HepG2 (cell line): ENCODE measurements around the gene PIK3R1. TPM values are rescaled to one million over a fixed set of nuclear protein-coding genes. Genes with fewer than 3 reads are reported as not detected.

Source experiments
- ATAC-seq: fragments of 200-7000 bp; cut with Tn5 transposase; 3 replicates; pipeline ENCODE4 v1.9.1; 2020; ENCODE audit warnings: mild to moderate bottlenecking, moderate library complexity
- BruUV-seq: library from RNA; stranded (reverse); fragments of 400-500 nt; replicated peaks from 2 replicates; lab custom pipeline; 2021; lab: Mats Ljungman, UMichigan
- CTCF ChIA-PET: fragments of 300-600 bp; formaldehyde crosslinking; extraction: SDS; loops from one replicate; lab custom pipeline; 2021; ENCODE audit warnings: low total read pairs, inconsistent platforms, low intra/inter-chr PET ratio; lab: Yijun Ruan, JAX
- POLR2A ChIA-PET: fragments of 350-600 bp; sonication (Branson Sonifier 250); formaldehyde crosslinking; loops from one replicate; lab custom pipeline; 2020; ENCODE audit warnings: antibody characterized with exemption, inconsistent platforms; lab: Yijun Ruan, JAX
- DNase-seq: peaks from one replicate; pipeline ENCODE4 v3.0.0-alpha.2; 2015; ENCODE audit warnings: low spot score
- FAIRE-seq: peaks from 3 replicates; lab custom pipeline; 2011; peaks lifted over from hg19 to GRCh38; lab: Jason Lieb, UNC
- H2AFZ ChIP-seq: one replicate; pipeline ENCODE4 v1.6.1; 2011; ENCODE audit warnings: low read length, inconsistent platforms
- H3K27ac ChIP-seq: fragments of 300-600 bp; 3 replicates; pipeline ENCODE4 v1.8.0; 2011; ENCODE audit warnings: mixed run types, mild to moderate bottlenecking, mixed read lengths, low read length, inconsistent platforms; ENCODE audit not compliant: insufficient read depth; ENCODE audit errors: extremely low read length
- H3K27me3 ChIP-seq, 2 experiments: fragments of 200-600 bp in 1 of 2; 2 replicates in 1 of 2; 3 replicates in 1 of 2; pipeline versions ENCODE4 v1.6.0 to v1.8.0; 2011; ENCODE audit warnings: low read length in 2 of 2, mild to moderate bottlenecking in 2 of 2, moderate library complexity in 2 of 2, inconsistent platforms in 1 of 2; ENCODE audit not compliant: insufficient read depth in 2 of 2, control insufficient read depth in 1 of 2
- H3K36me3 ChIP-seq, 2 experiments: fragments of 200-600 bp in 1 of 2; replicated peaks in 1 of 2; 2 replicates in 1 of 2; 3 replicates in 1 of 2; pipeline versions ENCODE4 v1.5.1 to v1.8.0; 2011; ENCODE audit warnings: low read length in 2 of 2, inconsistent platforms in 1 of 2; ENCODE audit not compliant: insufficient read depth in 2 of 2, control insufficient read depth in 1 of 2
- H3K4me1 ChIP-seq: 2 replicates; pipeline ENCODE4 v1.5.1; 2012; ENCODE audit warnings: low read length, inconsistent platforms; ENCODE audit not compliant: insufficient read depth
- H3K4me2 ChIP-seq: 2 replicates; pipeline ENCODE4 v1.6.0; 2011; ENCODE audit warnings: low read depth, low read length, inconsistent platforms
- H3K4me3 ChIP-seq, 3 experiments: fragments of 200-600 bp in 1 of 3; sonication (generic), shearing (Covaris generic) in 1 of 3; replicated peaks in 1 of 3; 2 replicates each; pipeline ENCODE4 v1.5.1; 2011 to 2016; ENCODE audit warnings: low read length in 3 of 3, inconsistent platforms in 2 of 3, low read depth in 2 of 3, mild to moderate bottlenecking in 2 of 3, control low read depth in 1 of 3, mixed read lengths in 1 of 3; ENCODE audit not compliant: insufficient read depth in 1 of 3
- H3K79me2 ChIP-seq: one replicate; pipeline ENCODE4 v1.6.1; 2011; ENCODE audit warnings: low read length, inconsistent platforms; ENCODE audit not compliant: insufficient read depth
- H3K9ac ChIP-seq: 2 replicates; pipeline ENCODE4 v1.6.0; 2011; ENCODE audit warnings: mild to moderate bottlenecking, low read depth, low read length, inconsistent platforms; ENCODE audit not compliant: insufficient read depth
- H3K9me3 ChIP-seq: 2 replicates; pipeline ENCODE4 v1.5.1; 2012; ENCODE audit warnings: mild to moderate bottlenecking, low read length
- H4K20me1 ChIP-seq: 2 replicates; pipeline ENCODE4 v1.6.0; 2011; ENCODE audit warnings: inconsistent platforms, mild to moderate bottlenecking, low read length, moderate library complexity; ENCODE audit not compliant: insufficient read depth
- ARNT ChIP-seq: fragments of 450-650 bp; IDR thresholded peaks from 2 replicates; pipeline ENCODE4 v1.6.1; 2017
- BORCS8-MEF2B ChIP-seq: sonication (generic); formaldehyde crosslinking; IDR thresholded peaks from 2 replicates; pipeline ENCODE4 v1.8.0; 2022; ENCODE audit warnings: mild to moderate bottlenecking, missing genetic modification reagents
- CEBPG ChIP-seq: IDR thresholded peaks from 2 replicates; pipeline ENCODE4 v1.6.1; 2016
- DRAP1 ChIP-seq: IDR thresholded peaks from 2 replicates; pipeline ENCODE4 v1.6.1; 2016; ENCODE audit warnings: missing genetic modification reagents, missing compliant biosample characterization
- HNF4A ChIP-seq: sonication (generic); formaldehyde crosslinking; IDR thresholded peaks from 2 replicates; pipeline ENCODE4 v1.4.0; 2020; ENCODE audit warnings: missing genetic modification reagents
- HNF4G ChIP-seq, 2 experiments: sonication (generic) in 1 of 2; formaldehyde crosslinking in 1 of 2; IDR thresholded peaks; 2 replicates each; pipeline versions ENCODE4 v1.4.0 to v1.6.1; 2011 to 2020; ENCODE audit warnings: borderline replicate concordance in 2 of 2, low read depth in 2 of 2, mild to moderate bottlenecking in 2 of 2, low read length in 1 of 2, missing genetic modification reagents in 1 of 2, moderate library complexity in 1 of 2
- MAFK ChIP-seq, 2 experiments: IDR thresholded peaks in 1 of 2; conservative IDR thresholded peaks in 1 of 2; 2 replicates each; pipeline ENCODE4 v1.6.1; 2011; ENCODE audit warnings: improper control_type of control experiment in 2 of 2, low read length in 2 of 2
- MIER3 ChIP-seq: IDR thresholded peaks from 2 replicates; pipeline ENCODE4 v1.6.1; 2016; ENCODE audit warnings: missing compliant biosample characterization, borderline replicate concordance
- NFE2L2 ChIP-seq: fragments of 150-350 bp; IDR thresholded peaks from 2 replicates; pipeline ENCODE4 v1.6.1; 2014; ENCODE audit warnings: low read length
- RAD21 ChIP-seq: fragments of 450-650 bp; formaldehyde crosslinking; IDR thresholded peaks from 2 replicates; pipeline ENCODE4 v1.5.0; 2020; ENCODE audit warnings: mild to moderate bottlenecking
- SMC3 ChIP-seq: IDR thresholded peaks from 2 replicates; pipeline ENCODE4 v1.6.1; 2011; ENCODE audit warnings: low read length, improper control_type of control experiment
- STAG1 ChIP-seq: sonication (generic); formaldehyde crosslinking; IDR thresholded peaks from 2 replicates; pipeline ENCODE4 v1.4.0; 2020; ENCODE audit warnings: missing genetic modification reagents
- ZNF282 ChIP-seq: fragments of 450-650 bp; IDR thresholded peaks from 2 replicates; pipeline ENCODE4 v1.6.1; 2018; ENCODE audit not compliant: partially characterized antibody
- ZNF605 ChIP-seq: sonication (generic); formaldehyde crosslinking; IDR thresholded peaks from 2 replicates; pipeline ENCODE4 v1.8.0; 2022; ENCODE audit warnings: mild to moderate bottlenecking, missing genetic modification reagents
- WGBS: methylation state at CpG from one replicate; pipeline ENCODE4 v1.1.6; 2017; ENCODE audit warnings: low lambda C conversion rate; 5-methylcytosine and 5-hydroxymethylcytosine counted together
- in situ Hi-C: cut with HindIII; loops from 2 replicates; pipeline ENCODE4 v1.10.0; 2017; ENCODE audit warnings: low pct_unique_long_range_greater_than_20kb; ENCODE audit not compliant: extremely low pct_ligation_motif_present
- intact Hi-C: fragments of 100-400 bp; cut with micrococcal nuclease; formaldehyde crosslinking; loops from one replicate; pipeline ENCODE4 v1.10.0; 2022; ENCODE audit not compliant: unreplicated experiment
- polyA plus RNA-seq, 8 experiments: library from polyadenylated mRNA; depleted of rRNA in 3 of 8; stranded (reverse) in 7 of 8; unstranded in 1 of 8; fragments of >200 nt; fragmentation: Illumina TruSeq in 4 of 8; extraction: Trizol in 4 of 8; gene quantifications; 2 replicates each; pipeline versions ENCODE4 v1.2.1 to v1.2.3, GENCODE V29; 2011 to 2016; ENCODE audit warnings: low read depth in 4 of 8, missing spikeins in 1 of 8, mixed read lengths in 1 of 8; ENCODE audit not compliant: insufficient read depth in 1 of 8
- total RNA-seq, 5 experiments: library from RNA; depleted of rRNA; stranded (reverse); fragments of >200 nt; fragmentation: Illumina TruSeq; extraction: Trizol; gene quantifications; 2 replicates each; pipeline ENCODE4 v1.2.3, GENCODE V29; 2016; ENCODE audit warnings: low read depth in 1 of 5
- TF ChIP-seq, protein P1 (sequence below): sonication (generic); formaldehyde crosslinking; IDR thresholded peaks from 2 replicates; pipeline ENCODE4 v1.5.0; 2020; ENCODE audit warnings: mild to moderate bottlenecking, missing genetic modification reagents, moderate library complexity

The PIK3R1 gene
- total and polyA plus RNA-seq, 2 of the 13 experiments (the other 11 are each of a cell fraction or from before 2014, with no cell fraction given) = 8.4 to 21.3 TPM

- TF ChIP-seq ZNF605 (CRISPR knock-in tag) = no peak
- TF ChIP-seq HNF4G (IDR thresholded peaks at IDR 0.05; ENCODE audit: borderline replicate concordance, low read depth, low read length) = 0 out of 2 replicates have a peak, but pooled peaks have one; percentile 9
- no peak for TF ChIP-seq HNF4G (CRISPR knock-in tag; IDR thresholded peaks at IDR 0.05; ENCODE audit: borderline replicate concordance, low read depth)
- TF ChIP-seq NFE2L2 = no peak
- 0 out of 2 replicates have a peak, but pooled peaks have one; percentile 19 for TF ChIP-seq MIER3 (CRISPR knock-in tag)
- TF ChIP-seq BORCS8-MEF2B = no peak
- TF ChIP-seq DRAP1 (CRISPR knock-in tag) = 0 out of 2 replicates have a peak, but pooled peaks have one; percentile 35
- peak; percentile 79 for TF ChIP-seq CEBPG
- TF ChIP-seq HNF4A (CRISPR knock-in tag) = 0 out of 2 replicates have a peak, but pooled peaks have one; percentile 5
Observed at GRCh38 chr5:68285075-68285840, 69.7 kb downstream of the PIK3R1 start (continued).

- in situ Hi-C loops (loop anchor here (5.0 kb wide), 1 partner anchor 171 kb away; no protein-coding TSS in a partner anchor), intact Hi-C loops (loop anchor here (1.0 to 2.0 kb wide), 3 partner anchors 15 to 677 kb away; no protein-coding TSS in a partner anchor)
- TF ChIP-seq ZNF282 (no peak), SMC3 (peak; percentile 68), RAD21 (peak; percentile 38), ARNT (no peak), STAG1 (CRISPR knock-in tag) (peak; percentile 64), MAFK (conservative IDR thresholded peaks at IDR 0.05 in 1 of 2, IDR thresholded peaks at IDR 0.05 in 1 of 2; ENCODE audit: low read length in 2 of 2) (0 out of 4 replicates have a peak, but pooled peaks of 1 of the 2 experiments have one; percentile 1)
- TF ChIP-seq, protein P1, sequence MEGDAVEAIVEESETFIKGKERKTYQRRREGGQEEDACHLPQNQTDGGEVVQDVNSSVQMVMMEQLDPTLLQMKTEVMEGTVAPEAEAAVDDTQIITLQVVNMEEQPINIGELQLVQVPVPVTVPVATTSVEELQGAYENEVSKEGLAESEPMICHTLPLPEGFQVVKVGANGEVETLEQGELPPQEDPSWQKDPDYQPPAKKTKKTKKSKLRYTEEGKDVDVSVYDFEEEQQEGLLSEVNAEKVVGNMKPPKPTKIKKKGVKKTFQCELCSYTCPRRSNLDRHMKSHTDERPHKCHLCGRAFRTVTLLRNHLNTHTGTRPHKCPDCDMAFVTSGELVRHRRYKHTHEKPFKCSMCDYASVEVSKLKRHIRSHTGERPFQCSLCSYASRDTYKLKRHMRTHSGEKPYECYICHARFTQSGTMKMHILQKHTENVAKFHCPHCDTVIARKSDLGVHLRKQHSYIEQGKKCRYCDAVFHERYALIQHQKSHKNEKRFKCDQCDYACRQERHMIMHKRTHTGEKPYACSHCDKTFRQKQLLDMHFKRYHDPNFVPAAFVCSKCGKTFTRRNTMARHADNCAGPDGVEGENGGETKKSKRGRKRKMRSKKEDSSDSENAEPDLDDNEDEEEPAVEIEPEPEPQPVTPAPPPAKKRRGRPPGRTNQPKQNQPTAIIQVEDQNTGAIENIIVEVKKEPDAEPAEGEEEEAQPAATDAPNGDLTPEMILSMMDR = peak; percentile 64
- H3K9ac ChIP-seq = 0 out of 2 replicates have a peak overlapping the region, but pooled peaks have one; percentile 17
- no peak for FAIRE-seq
- no peak for ATAC-seq
- BruUV-seq = no TSS peak
- H3K4me1 ChIP-seq = peaks cover 60% of the 10 kb centered on the region
- ChIA-PET CTCF (interaction anchor here (2.1 kb wide), 1 partner anchor 174 kb away, joined by 13 read pairs; no protein-coding TSS in a partner anchor), POLR2A (no interaction called here)
- peak overlapping the region; percentile 65 for H3K27ac ChIP-seq
- peak overlapping the region; percentile 69 for H3K4me2 ChIP-seq
- no peak overlapping the region for H2AFZ ChIP-seq
- no peaks in the 10 kb centered on the region; the same call in 1 of the 2 replicates for H4K20me1 ChIP-seq
- WGBS = 30% methylated on average over 4 of the region's 4 CpGs
- peak overlapping the region in 2 of 3 experiments; percentile 42 to 48; a peak in 2 of 6 replicates for H3K4me3 ChIP-seq
- H3K79me2 ChIP-seq = peaks cover 19% of the 10 kb centered on the region
- DNase-seq = peak; percentile 40
- H3K9me3 ChIP-seq = no peaks in the 10 kb centered on the region
- H3K36me3 ChIP-seq = peaks cover 8 to 22% of the 10 kb centered on the region in 2 experiments; a peak in 4 of 5 replicates
- H3K27me3 ChIP-seq = no peaks in the 10 kb centered on the region; a peak in 1 of 5 replicates
Observed at GRCh38 chr5:68285851-68286611, 70.5 kb downstream of the PIK3R1 start.
